ENCODE results near the gene TBK1.

DNA sequence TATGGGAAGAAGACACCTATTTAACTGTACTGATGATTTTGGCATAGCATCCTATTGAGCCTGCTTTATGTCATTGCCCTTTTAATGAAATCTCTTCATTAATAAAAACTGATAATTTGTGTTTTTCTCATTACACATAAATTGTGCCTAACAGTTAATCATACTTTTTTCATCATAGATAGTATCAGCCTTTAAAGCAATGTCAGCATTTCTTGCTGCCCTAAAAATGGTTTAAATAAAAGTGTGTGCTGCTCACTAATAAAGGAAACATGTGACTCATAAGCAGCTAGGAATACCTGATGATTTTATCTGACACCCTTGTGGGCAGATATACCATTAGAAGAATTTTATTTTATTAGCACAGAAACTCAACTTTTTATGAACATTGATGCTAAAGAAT lies 26.7 kb downstream of the TBK1 start:
- TF ChIP-seq, protein P1, sequence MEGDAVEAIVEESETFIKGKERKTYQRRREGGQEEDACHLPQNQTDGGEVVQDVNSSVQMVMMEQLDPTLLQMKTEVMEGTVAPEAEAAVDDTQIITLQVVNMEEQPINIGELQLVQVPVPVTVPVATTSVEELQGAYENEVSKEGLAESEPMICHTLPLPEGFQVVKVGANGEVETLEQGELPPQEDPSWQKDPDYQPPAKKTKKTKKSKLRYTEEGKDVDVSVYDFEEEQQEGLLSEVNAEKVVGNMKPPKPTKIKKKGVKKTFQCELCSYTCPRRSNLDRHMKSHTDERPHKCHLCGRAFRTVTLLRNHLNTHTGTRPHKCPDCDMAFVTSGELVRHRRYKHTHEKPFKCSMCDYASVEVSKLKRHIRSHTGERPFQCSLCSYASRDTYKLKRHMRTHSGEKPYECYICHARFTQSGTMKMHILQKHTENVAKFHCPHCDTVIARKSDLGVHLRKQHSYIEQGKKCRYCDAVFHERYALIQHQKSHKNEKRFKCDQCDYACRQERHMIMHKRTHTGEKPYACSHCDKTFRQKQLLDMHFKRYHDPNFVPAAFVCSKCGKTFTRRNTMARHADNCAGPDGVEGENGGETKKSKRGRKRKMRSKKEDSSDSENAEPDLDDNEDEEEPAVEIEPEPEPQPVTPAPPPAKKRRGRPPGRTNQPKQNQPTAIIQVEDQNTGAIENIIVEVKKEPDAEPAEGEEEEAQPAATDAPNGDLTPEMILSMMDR (IDR thresholded peaks at IDR 0.05): no peak
- no peak for TF ChIP-seq POLR2A (IDR thresholded peaks at IDR 0.05)

Measured in Peyer's patch (tissue), 4 donors.